ENCODE measurements around the gene MEI4. TPM values are rescaled to one million over a fixed set of nuclear protein-coding genes. Genes with fewer than 3 reads are reported as not detected.

The MEI4 gene
- total and polyA plus RNA-seq, 2 of the 8 experiments (the other 6 are each of a cell fraction or from before 2014, with no cell fraction given) = 0.05 to 0.24 TPM

DNA sequence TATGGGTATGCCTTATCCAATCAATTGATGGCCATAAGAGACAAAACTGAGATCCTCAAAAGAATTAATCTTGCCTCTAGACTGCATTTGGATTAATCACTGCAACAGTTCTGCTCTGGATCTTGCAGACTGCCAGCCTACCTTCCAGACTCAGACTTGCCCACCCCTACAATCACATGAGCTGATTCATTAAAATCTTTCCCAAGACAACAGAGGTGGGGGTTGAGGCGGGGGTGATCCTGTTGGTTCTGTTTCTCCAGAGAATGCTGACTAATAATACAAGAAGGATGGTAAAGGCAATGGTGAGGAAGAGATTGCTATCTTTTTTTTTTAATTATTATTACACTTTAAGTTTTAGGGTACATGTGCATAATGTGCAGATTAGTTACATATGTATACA is 43.7 kb upstream of the MEI4 start:
- Histone ChIP-seq H3K9me3 (ENCODE audit: insufficient read depth in 2 of 2, low read depth in 1 of 2, low read length in 1 of 2) (no peaks in the 10 kb centered on the region), H4K20me1 (replicated peaks in 1 of 2; ENCODE audit: control insufficient read depth in 1 of 2, insufficient read depth in 2 of 2, low read length in 2 of 2) (no peaks in the 10 kb centered on the region), H2BK120ac (replicated peaks; ENCODE audit: low read depth, low read length) (no peak overlapping the region), H3K4me3 (ENCODE audit: extremely low read depth in 1 of 4, insufficient read depth in 2 of 4, low read depth in 3 of 4, low read length in 4 of 4) (no peak overlapping the region), H3K36me3 (ENCODE audit: control insufficient read depth in 2 of 4, insufficient read depth in 4 of 4, low read length in 3 of 4) (no peaks in the 10 kb centered on the region), H3K23me2 (ENCODE audit: low read depth, low read length) (no peaks in the 10 kb centered on the region), H3K79me2 (ENCODE audit: control insufficient read depth in 1 of 2, insufficient read depth in 2 of 2, low read length in 2 of 2) (no peaks in the 10 kb centered on the region), H3K18ac (ENCODE audit: extremely low read depth, low read length) (no peak overlapping the region), H2AFZ (ENCODE audit: low read length) (no peak overlapping the region), H3K23ac (ENCODE audit: insufficient read length) (no peak overlapping the region), H3K4me2 (ENCODE audit: insufficient read depth in 1 of 2, low read depth in 2 of 2, low read length in 2 of 2) (no peak overlapping the region), H3K4me1 (replicated peaks in 1 of 4; ENCODE audit: control insufficient read depth in 3 of 4, insufficient read depth in 4 of 4, low read length in 3 of 4) (no peaks in the 10 kb centered on the region), H2AK5ac (ENCODE audit: low read depth, low read length) (no peak overlapping the region), H4K5ac (ENCODE audit: insufficient read length, low read depth, low read length) (no peak overlapping the region), H2BK15ac (ENCODE audit: low read length) (no peak overlapping the region), H3K79me1 (ENCODE audit: low read depth, low read length) (no peaks in the 10 kb centered on the region), H2BK20ac (ENCODE audit: low read length) (no peak overlapping the region), H4K91ac (replicated peaks; ENCODE audit: insufficient read length, low read length) (no peak overlapping the region), H3K4ac (replicated peaks; ENCODE audit: insufficient read length, low read depth, low read length) (no peak overlapping the region), H3K27ac (ENCODE audit: low read depth, low read length) (no peak overlapping the region), H4K8ac (ENCODE audit: extremely low read depth, insufficient read depth, low read length) (no peak overlapping the region), H2BK5ac (ENCODE audit: low read depth, low read length) (no peak overlapping the region), H2BK12ac (ENCODE audit: low read depth, low read length) (no peak overlapping the region), H3K14ac (ENCODE audit: insufficient read length) (no peak overlapping the region), H3K27me3 (replicated peaks in 1 of 4; ENCODE audit: control insufficient read depth in 3 of 4, extremely low read depth in 1 of 4, insufficient read depth in 3 of 4, low read length in 3 of 4) (no peaks in the 10 kb centered on the region), H3K9ac (replicated peaks in 1 of 4; ENCODE audit: extremely low read depth in 1 of 4, low read depth in 3 of 4, low read length in 3 of 4) (no peak overlapping the region), H3K56ac (replicated peaks; ENCODE audit: insufficient read length, low read depth, low read length) (no peak overlapping the region)
- TF ChIP-seq, protein P1, sequence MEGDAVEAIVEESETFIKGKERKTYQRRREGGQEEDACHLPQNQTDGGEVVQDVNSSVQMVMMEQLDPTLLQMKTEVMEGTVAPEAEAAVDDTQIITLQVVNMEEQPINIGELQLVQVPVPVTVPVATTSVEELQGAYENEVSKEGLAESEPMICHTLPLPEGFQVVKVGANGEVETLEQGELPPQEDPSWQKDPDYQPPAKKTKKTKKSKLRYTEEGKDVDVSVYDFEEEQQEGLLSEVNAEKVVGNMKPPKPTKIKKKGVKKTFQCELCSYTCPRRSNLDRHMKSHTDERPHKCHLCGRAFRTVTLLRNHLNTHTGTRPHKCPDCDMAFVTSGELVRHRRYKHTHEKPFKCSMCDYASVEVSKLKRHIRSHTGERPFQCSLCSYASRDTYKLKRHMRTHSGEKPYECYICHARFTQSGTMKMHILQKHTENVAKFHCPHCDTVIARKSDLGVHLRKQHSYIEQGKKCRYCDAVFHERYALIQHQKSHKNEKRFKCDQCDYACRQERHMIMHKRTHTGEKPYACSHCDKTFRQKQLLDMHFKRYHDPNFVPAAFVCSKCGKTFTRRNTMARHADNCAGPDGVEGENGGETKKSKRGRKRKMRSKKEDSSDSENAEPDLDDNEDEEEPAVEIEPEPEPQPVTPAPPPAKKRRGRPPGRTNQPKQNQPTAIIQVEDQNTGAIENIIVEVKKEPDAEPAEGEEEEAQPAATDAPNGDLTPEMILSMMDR (IDR thresholded peaks at IDR 0.05; ENCODE audit: control extremely low read depth in 1 of 3, insufficient read depth in 1 of 3, low read depth in 1 of 3, low read length in 3 of 3) = no peak
- TF ChIP-seq MAFK (IDR thresholded peaks at IDR 0.05; ENCODE audit: low read depth, low read length) = no peak
- WGBS, 2 experiments (ENCODE audit: extremely low coverage in 1 of 2, insufficient coverage in 1 of 2, insufficient read length in 1 of 2, insufficient replicate concordance in 2 of 2, low coverage in 1 of 2, low lambda C conversion rate in 2 of 2, missing lambda C conversion rate in 1 of 2) = 91% methylated on average over 1 of the region's 1 CpG; no CpG with 5 or more reads in 1 of the 2 experiments
- ChIA-PET POLR2A (ENCODE audit: partially characterized antibody) (no interaction called here), CTCF (ENCODE audit: partially characterized antibody) (interaction anchor here (0.6 to 0.8 kb wide), 2 partner anchors 375 to 502 kb away, joined by 3 read pairs; no protein-coding TSS in a partner anchor)
- DNase-seq (ENCODE audit: low read depth in 1 of 2, low spot score in 2 of 2) (no peak), FAIRE-seq (no peak)

Measured in H1 (cell line).